K562 (cell line): ENCODE results near the gene COX7A2.

Source experiments
- BHLHE40 ChIP-seq: IDR thresholded peaks from 2 replicates; pipeline ENCODE4 v1.6.1; 2011; ENCODE audit warnings: low read length, improper control_type of control experiment
- CTCF ChIP-seq, 3 experiments: IDR thresholded peaks in 2 of 3; conservative IDR thresholded peaks in 1 of 3; 2 replicates each; pipeline ENCODE4 v1.5.1; 2011 to 2012; ENCODE audit warnings: low read length in 3 of 3, mild to moderate bottlenecking in 3 of 3, control low read depth in 2 of 3, improper control_type of control experiment in 1 of 3, inconsistent platforms in 1 of 3, low read depth in 1 of 3, mixed read lengths in 1 of 3, moderate library complexity in 1 of 3; ENCODE audit not compliant: insufficient read depth in 2 of 3
- DNMT1 ChIP-seq: fragments of 450-650 bp; IDR thresholded peaks from 2 replicates; pipeline ENCODE4 v1.6.1; 2016; ENCODE audit warnings: antibody characterized with exemption, mild to moderate bottlenecking
- ETV5 ChIP-seq: sonication (generic); formaldehyde crosslinking; IDR thresholded peaks from 2 replicates; pipeline ENCODE4 v1.4.0; 2020; ENCODE audit warnings: low read depth, mild to moderate bottlenecking, missing genetic modification reagents
- EZH2 ChIP-seq: IDR thresholded peaks from 2 replicates; pipeline ENCODE4 v1.6.1; 2012; ENCODE audit warnings: low read depth, mild to moderate bottlenecking, inconsistent platforms, low read length, borderline replicate concordance
- HINFP ChIP-seq: fragments of 450-650 bp; conservative IDR thresholded peaks from 2 replicates; pipeline ENCODE4 v1.6.1; 2016; ENCODE audit warnings: missing genetic modification characterization, low read depth, mild to moderate bottlenecking, control low read depth, missing compliant biosample characterization
- RAD51 ChIP-seq: fragments of 450-650 bp; IDR thresholded peaks from 2 replicates; pipeline ENCODE4 v1.7.1; 2016; ENCODE audit warnings: low read depth, mild to moderate bottlenecking, borderline replicate concordance
- RREB1 ChIP-seq: fragments of 250-450 bp; sonication (Bioruptor Pico); IDR thresholded peaks from 2 replicates; pipeline ENCODE4 v1.4.0; 2020
- TCFL5 ChIP-seq: fragments of 250-450 bp; sonication (Bioruptor Pico); conservative IDR thresholded peaks from 2 replicates; pipeline ENCODE4 v1.6.1; 2021; ENCODE audit warnings: mild to moderate bottlenecking, moderate library complexity, matching md5 sums
- ZNF512 ChIP-seq: IDR thresholded peaks from 2 replicates; pipeline ENCODE4 v1.6.1; 2016; ENCODE audit warnings: missing genetic modification characterization, missing compliant biosample characterization
- TF ChIP-seq, protein P1 (sequence below): fragments of 450-650 bp; IDR thresholded peaks from 2 replicates; pipeline ENCODE4 v1.6.1; 2017; ENCODE audit warnings: antibody characterized with exemption, mild to moderate bottlenecking

DNA sequence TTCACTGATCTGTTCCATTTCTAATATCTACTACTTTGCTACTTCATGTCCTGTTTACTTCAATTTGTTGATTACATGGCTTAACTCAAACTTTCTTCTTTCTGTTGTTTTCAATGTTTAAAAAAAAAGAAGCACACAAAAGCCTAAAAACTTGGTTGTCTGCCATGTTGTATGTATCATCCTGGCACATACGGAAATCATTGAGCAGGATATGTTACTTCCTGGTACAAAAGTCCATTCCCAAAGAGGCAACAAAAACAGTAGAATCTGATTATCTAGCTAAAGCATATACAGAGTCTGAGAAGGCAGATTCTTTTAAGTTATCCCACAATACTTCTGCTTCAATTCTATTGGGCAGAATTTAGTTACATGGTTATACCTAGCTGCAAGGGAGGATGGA lies 23.2 kb downstream of the COX7A2 start:
- no peak for TF ChIP-seq CTCF (IDR thresholded peaks at IDR 0.05 in 2 of 3, conservative IDR thresholded peaks at IDR 0.05 in 1 of 3; ENCODE audit: insufficient read depth in 2 of 3, low read depth in 1 of 3, low read length in 3 of 3)
- TF ChIP-seq TCFL5 (CRISPR knock-in tag) = no peak
- TF ChIP-seq RAD51 = no peak
- TF ChIP-seq, protein P1, sequence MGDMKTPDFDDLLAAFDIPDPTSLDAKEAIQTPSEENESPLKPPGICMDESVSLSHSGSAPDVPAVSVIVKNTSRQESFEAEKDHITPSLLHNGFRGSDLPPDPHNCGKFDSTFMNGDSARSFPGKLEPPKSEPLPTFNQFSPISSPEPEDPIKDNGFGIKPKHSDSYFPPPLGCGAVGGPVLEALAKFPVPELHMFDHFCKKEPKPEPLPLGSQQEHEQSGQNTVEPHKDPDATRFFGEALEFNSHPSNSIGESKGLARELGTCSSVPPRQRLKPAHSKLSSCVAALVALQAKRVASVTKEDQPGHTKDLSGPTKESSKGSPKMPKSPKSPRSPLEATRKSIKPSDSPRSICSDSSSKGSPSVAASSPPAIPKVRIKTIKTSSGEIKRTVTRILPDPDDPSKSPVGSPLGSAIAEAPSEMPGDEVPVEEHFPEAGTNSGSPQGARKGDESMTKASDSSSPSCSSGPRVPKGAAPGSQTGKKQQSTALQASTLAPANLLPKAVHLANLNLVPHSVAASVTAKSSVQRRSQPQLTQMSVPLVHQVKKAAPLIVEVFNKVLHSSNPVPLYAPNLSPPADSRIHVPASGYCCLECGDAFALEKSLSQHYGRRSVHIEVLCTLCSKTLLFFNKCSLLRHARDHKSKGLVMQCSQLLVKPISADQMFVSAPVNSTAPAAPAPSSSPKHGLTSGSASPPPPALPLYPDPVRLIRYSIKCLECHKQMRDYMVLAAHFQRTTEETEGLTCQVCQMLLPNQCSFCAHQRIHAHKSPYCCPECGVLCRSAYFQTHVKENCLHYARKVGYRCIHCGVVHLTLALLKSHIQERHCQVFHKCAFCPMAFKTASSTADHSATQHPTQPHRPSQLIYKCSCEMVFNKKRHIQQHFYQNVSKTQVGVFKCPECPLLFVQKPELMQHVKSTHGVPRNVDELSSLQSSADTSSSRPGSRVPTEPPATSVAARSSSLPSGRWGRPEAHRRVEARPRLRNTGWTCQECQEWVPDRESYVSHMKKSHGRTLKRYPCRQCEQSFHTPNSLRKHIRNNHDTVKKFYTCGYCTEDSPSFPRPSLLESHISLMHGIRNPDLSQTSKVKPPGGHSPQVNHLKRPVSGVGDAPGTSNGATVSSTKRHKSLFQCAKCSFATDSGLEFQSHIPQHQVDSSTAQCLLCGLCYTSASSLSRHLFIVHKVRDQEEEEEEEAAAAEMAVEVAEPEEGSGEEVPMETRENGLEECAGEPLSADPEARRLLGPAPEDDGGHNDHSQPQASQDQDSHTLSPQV = no peak
- TF ChIP-seq ETV5 = no peak
- no peak for TF ChIP-seq RREB1 (CRISPR knock-in tag)
- no peak for TF ChIP-seq HINFP (tag)
- no peak for TF ChIP-seq EZH2
- TF ChIP-seq BHLHE40 = no peak
- TF ChIP-seq DNMT1 = no peak
- TF ChIP-seq ZNF512 (tag) = no peak
